ENCODE data around the gene APBB2. TPM values are rescaled to one million over a fixed set of nuclear protein-coding genes. Genes with fewer than 3 reads are reported as not detected.
"Not testable (repeated sequence)": the region's sequence is repeated elsewhere in the genome, so short reads cannot be mapped to it uniquely, and the experiment has no call there.

Gene APBB2
- total RNA-seq, 4 donors from 2014 or later: 32.4 to 133 (median 92.1) TPM

DNA sequence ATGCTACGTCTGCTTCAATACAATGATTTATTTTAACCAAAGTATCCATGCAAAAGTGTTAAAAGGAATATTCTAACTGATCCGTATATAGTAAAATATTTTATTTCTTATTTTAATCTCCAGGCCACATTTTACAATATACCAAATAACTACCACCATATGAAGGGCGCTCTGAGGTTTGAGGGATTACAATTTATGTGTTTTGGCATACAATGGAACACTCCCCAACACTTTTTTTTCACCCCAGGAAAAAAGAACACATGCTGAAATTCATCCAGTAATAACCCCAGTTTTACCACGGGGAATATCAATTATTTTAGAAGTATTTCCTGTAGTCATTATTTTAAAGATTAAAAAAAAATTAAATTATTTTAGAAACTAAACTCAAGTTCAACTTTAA lies 65.4 kb downstream of the APBB2 start:
- H3K9me3 ChIP-seq: no peaks in the 10 kb centered on the region
- no peaks in the 10 kb centered on the region for H3K36me3 ChIP-seq
- no peaks in the 10 kb centered on the region for H3K27me3 ChIP-seq
- H3K27ac ChIP-seq: peak overlapping the region in 1 of 2 donors; percentile 29
- H3K4me1 ChIP-seq: peaks cover 0 to 6% of the 10 kb centered on the region in 2 donors
- TF ChIP-seq POLR2A (IDR thresholded peaks at IDR 0.05) (no peak), CTCF (IDR thresholded peaks at IDR 0.05) (no peak)
- intact Hi-C loops (cut with DNase I; ENCODE audit: low total_unique reads): no loop called here
- H3K4me3 ChIP-seq: no peak overlapping the region
- no peak for DNase-seq

DNA sequence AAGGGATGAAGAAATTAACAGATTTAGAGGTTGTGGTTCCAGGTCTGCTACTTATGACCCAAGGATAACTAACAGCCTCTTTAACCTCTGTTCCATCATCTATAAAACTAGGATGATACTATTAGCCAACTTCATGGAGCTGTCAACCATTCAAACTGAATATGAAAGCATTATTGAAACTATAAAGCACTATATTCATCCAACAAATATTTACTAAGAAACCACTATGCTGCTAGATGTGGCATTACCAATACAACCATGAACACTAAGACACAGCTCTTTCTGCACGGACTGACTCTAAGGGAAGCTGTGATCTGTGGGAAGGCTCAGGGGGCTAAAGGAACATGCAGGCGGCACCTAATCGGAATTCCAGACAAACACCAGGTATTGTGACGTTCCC lies 66.0 kb downstream of the APBB2 start:
- no peak for DNase-seq
- intact Hi-C loops (cut with DNase I; ENCODE audit: low total_unique reads): no loop called here
- no peak overlapping the region for H3K4me3 ChIP-seq
- H3K27ac ChIP-seq: peak overlapping the region in 1 of 2 donors; percentile 87
- peaks cover 0 to 6% of the 10 kb centered on the region in 2 donors for H3K4me1 ChIP-seq
- TF ChIP-seq CTCF (IDR thresholded peaks at IDR 0.05) (no peak), POLR2A (IDR thresholded peaks at IDR 0.05) (no peak)
- H3K36me3 ChIP-seq: no peaks in the 10 kb centered on the region
- no peaks in the 10 kb centered on the region for H3K9me3 ChIP-seq
- H3K27me3 ChIP-seq: no peaks in the 10 kb centered on the region

DNA sequence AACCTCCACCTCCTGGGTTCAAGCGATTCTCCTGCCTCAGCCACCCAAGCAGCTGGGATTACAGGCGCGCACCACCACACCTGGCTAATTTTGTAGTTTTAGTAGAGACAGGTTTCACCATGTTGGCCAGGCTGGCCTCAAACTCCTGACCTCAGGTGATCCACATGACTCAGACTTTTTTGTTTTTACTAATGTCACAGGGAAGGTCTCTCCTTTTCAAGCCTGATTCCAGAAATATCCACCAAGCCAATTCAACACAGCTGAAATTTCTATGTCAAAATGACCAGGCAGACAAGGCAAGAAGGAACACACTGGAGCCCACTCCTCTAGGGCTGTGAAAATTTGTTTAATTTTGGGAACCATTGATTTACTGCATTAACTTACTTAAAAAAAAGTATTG lies 66.8 kb downstream of the APBB2 start:
- H3K4me3 ChIP-seq; H3K36me3 ChIP-seq; DNase-seq; H3K9me3 ChIP-seq; intact Hi-C loops (cut with DNase I; ENCODE audit: low total_unique reads); H3K27me3 ChIP-seq: not testable (repeated sequence)
- H3K27ac ChIP-seq: peak overlapping the region; percentile 87 to 92
- peaks cover 2 to 11% of the 10 kb centered on the region in 2 donors for H3K4me1 ChIP-seq

DNA sequence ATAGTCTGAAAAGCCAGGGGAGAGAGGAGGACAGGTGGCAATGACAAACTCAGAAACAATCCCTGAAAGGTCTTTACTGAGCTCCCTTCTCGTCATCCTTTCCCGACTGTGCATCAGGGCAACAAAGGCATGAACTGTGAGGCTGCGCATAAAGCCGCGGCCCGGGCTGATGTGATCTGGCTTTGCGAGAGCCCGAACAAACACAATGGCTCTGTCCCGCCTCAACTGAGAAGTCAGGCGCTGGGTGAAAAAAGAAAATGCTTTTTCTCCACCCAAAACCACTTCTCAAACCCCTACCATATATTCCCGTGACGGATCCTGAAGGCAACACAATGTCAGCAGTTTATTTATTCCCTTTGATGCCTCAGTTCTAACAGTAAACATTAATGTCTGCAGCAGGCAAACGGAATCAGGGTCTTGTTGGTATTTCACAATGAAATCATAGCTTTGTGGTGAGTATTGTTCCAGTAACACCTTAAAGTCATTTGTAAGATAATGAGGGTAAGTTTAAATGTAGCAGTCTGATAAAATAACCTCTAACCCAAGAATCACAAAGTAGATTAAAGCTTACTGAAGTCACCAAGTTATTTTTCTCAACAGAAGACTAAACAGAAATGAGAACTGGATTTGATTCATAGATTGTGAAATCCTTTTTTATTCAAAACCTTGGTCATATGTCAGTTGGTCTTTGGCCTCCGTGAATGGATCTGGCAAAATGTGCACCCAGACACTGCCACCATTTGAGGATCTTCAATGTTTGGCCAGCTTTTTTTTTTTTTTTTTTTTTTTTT lies 67.4 kb downstream of the APBB2 start:
- intact Hi-C loops (cut with DNase I; ENCODE audit: low total_unique reads): no loop called here
- peak; percentile 36 to 40 for DNase-seq
- Histone ChIP-seq H3K4me3 (no peak overlapping the region), H3K4me1 (peaks cover 4 to 12% of the 10 kb centered on the region in 2 donors), H3K36me3 (no peaks in the 10 kb centered on the region), H3K27me3 (no peaks in the 10 kb centered on the region), H3K27ac (peak overlapping the region; percentile 87 to 92), H3K9me3 (no peaks in the 10 kb centered on the region)
- TF ChIP-seq CTCF (IDR thresholded peaks at IDR 0.05): no peak
- no peak for TF ChIP-seq POLR2A (IDR thresholded peaks at IDR 0.05)

DNA sequence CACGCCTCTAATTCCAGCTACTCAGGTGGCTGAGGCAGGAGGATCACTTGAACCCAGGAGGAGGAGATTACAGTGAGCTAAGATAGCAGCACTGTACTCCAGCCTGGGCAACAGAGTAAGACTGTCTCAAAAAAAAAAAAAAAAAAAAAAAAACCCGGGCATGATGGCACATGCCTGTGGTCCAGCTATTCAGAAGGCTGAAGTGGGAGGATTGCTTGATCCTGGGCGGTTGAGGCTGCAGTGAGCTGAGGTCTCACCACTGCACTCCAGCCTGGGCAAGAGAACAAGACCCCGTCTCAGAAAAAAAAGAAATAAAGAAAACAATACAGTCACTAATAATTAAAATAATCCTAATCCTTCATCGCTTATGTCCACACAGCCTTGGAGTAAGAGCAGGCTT lies 68.1 kb downstream of the APBB2 start:
- intact Hi-C loops (cut with DNase I; ENCODE audit: low total_unique reads): no loop called here
- Histone ChIP-seq H3K9me3 (no peaks in the 10 kb centered on the region), H3K27me3 (no peaks in the 10 kb centered on the region), H3K4me3 (no peak overlapping the region), H3K4me1 (peaks cover 4 to 12% of the 10 kb centered on the region in 2 donors), H3K27ac (peak overlapping the region; percentile 87 to 92), H3K36me3 (no peaks in the 10 kb centered on the region)
- DNase-seq: no peak
- TF ChIP-seq CTCF (IDR thresholded peaks at IDR 0.05): no peak
- TF ChIP-seq POLR2A (IDR thresholded peaks at IDR 0.05): no peak
